GM18867 (cell line): ENCODE data around the gene RMND1.
"Not testable (repeated sequence)": the region's sequence is repeated elsewhere in the genome, so short reads cannot be mapped to it uniquely, and the experiment has no call there.

Experiments
- ATAC-seq: cut with Tn5 transposase; IDR thresholded peaks from one replicate; pipeline ENCODE4 v1.9.1; 2021; ENCODE audit warnings: mild to moderate bottlenecking, moderate library complexity; ENCODE audit not compliant: unreplicated experiment

The RMND1 gene

GRCh38 chr6:151455751-151456398, 3.9 kb upstream of the RMND1 start:
- not testable (repeated sequence) for ATAC-seq

GRCh38 chr6:151452750-151453427, 963 bp upstream of the RMND1 start:
- no peak for ATAC-seq

- ATAC-seq: no peak
These were observed 443 bp downstream of the RMND1 start for GRCh38 chr6:151451417-151451949.

GRCh38 chr6:151450928-151451327, 998 bp downstream of the RMND1 start:
- ATAC-seq: not testable (repeated sequence)

- no peak for ATAC-seq
These were observed 3.3 kb downstream of the RMND1 start for GRCh38 chr6:151448623-151449022.

- ATAC-seq: no peak
These were observed 4.7 kb downstream of the RMND1 start for GRCh38 chr6:151447237-151447636.

GRCh38 chr6:151445482-151445881, 6.4 kb downstream of the RMND1 start:
- no peak for ATAC-seq

- ATAC-seq: no peak
These were observed 7.9 kb downstream of the RMND1 start for GRCh38 chr6:151443911-151444621.

- ATAC-seq: no peak
These were observed 8.5 kb downstream of the RMND1 start for GRCh38 chr6:151443454-151443853.

- ATAC-seq: no peak
These were observed 9.6 kb downstream of the RMND1 start for GRCh38 chr6:151442371-151442770.

GRCh38 chr6:151441390-151442166, 10.3 kb downstream of the RMND1 start:
- ATAC-seq: no peak

GRCh38 chr6:151440930-151441329, 11.0 kb downstream of the RMND1 start:
- ATAC-seq: peak; percentile 49

- ATAC-seq: peak; percentile 72
These were observed 11.4 kb downstream of the RMND1 start for GRCh38 chr6:151440498-151440897.

- ATAC-seq: no peak
These were observed 14.5 kb downstream of the RMND1 start for GRCh38 chr6:151437401-151437800.

GRCh38 chr6:151436802-151437201, 15.1 kb downstream of the RMND1 start:
- no peak for ATAC-seq

GRCh38 chr6:151436300-151436699, 15.6 kb downstream of the RMND1 start:
- ATAC-seq: no peak

- ATAC-seq: no peak
These were observed 17.6 kb downstream of the RMND1 start for GRCh38 chr6:151434369-151434768.

- no peak for ATAC-seq
These were observed 19.3 kb downstream of the RMND1 start for GRCh38 chr6:151432651-151433050.

GRCh38 chr6:151431337-151431736, 20.6 kb downstream of the RMND1 start:
- no peak for ATAC-seq

GRCh38 chr6:151430886-151431285, 21.0 kb downstream of the RMND1 start:
- no peak for ATAC-seq
